AG04450 (cell line): Measurements from ENCODE around the gene EEIG1. TPM values are rescaled to one million over a fixed set of nuclear protein-coding genes. Genes with fewer than 3 reads are reported as not detected.

Source experiments
- CTCF ChIA-PET: fragments of 300-600, 350-600 bp; formaldehyde crosslinking; extraction: SDS; loops from one replicate; lab custom pipeline; 2022; ENCODE audit warnings: antibody characterized with exemption, inconsistent platforms; lab: Charles Lee
- POLR2A ChIA-PET: fragments of 350-600 bp; formaldehyde crosslinking; extraction: SDS; loops from one replicate; lab custom pipeline; 2021; ENCODE audit warnings: antibody characterized with exemption, inconsistent platforms; lab: Yijun Ruan, JAX
- DNase-seq: peaks from one replicate; pipeline ENCODE4 v3.0.0-alpha.2; 2011; ENCODE audit warnings: low read depth, low spot score
- H3K27ac ChIP-seq: one replicate; pipeline ENCODE4 v1.5.1; 2012; ENCODE audit warnings: low read depth, low read length, control low read depth
- H3K27me3 ChIP-seq: one replicate; pipeline ENCODE4 v1.6.0; 2012; ENCODE audit warnings: low read length; ENCODE audit not compliant: control insufficient read depth, insufficient read depth
- H3K4me3 ChIP-seq: 2 replicates; pipeline ENCODE4 v1.5.1; 2011; ENCODE audit warnings: mild to moderate bottlenecking, low read depth, low read length, control low read depth
- H3K9me3 ChIP-seq: 2 replicates; pipeline ENCODE4 v1.5.1; 2012; ENCODE audit warnings: low read length; ENCODE audit not compliant: control insufficient read depth, insufficient read depth
- CTCF ChIP-seq: IDR thresholded peaks from 2 replicates; pipeline ENCODE4 v1.5.1; 2011; ENCODE audit warnings: low read depth, low read length, control low read depth, inconsistent platforms
- polyA plus RNA-seq: library from polyadenylated mRNA; depleted of rRNA; stranded (reverse); fragments of >200 nt; gene quantifications from 2 replicates; pipeline ENCODE4 v1.2.3, GENCODE V29; 2011

The EEIG1 gene
- polyA plus RNA-seq, 1 experiment: 8.3 TPM

GRCh38 chr9:127940593-127940992 lies 40.2 kb downstream of the EEIG1 start:
- no peak for DNase-seq
- TF ChIP-seq CTCF: no peak
- POLR2A ChIA-PET: no interaction called here
- no peak overlapping the region for H3K27ac ChIP-seq
- CTCF ChIA-PET: interaction anchor here (1.5 to 4.6 kb wide), 2 partner anchors 95 to 177 kb away, joined by 6 to 44 read pairs; no protein-coding TSS in a partner anchor
- no peak overlapping the region for H3K4me3 ChIP-seq
- H3K27me3 ChIP-seq: no peaks in the 10 kb centered on the region
- no peaks in the 10 kb centered on the region; the same call in 1 of the 2 replicates for H3K9me3 ChIP-seq

- Histone ChIP-seq H3K27me3 (no peaks in the 10 kb centered on the region), H3K27ac (no peak overlapping the region), H3K9me3 (no peaks in the 10 kb centered on the region; the same call in 1 of the 2 replicates), H3K4me3 (no peak overlapping the region)
- CTCF ChIA-PET: interaction anchor here (0.8 kb wide), 1 partner anchor 179 kb away, joined by 3 read pairs; no protein-coding TSS in a partner anchor
- POLR2A ChIA-PET: no interaction called here
- DNase-seq: no peak
- TF ChIP-seq CTCF: no peak
Measured at GRCh38 chr9:127938298-127938690, 42.5 kb downstream of the EEIG1 start.

- no peak for TF ChIP-seq CTCF
- Histone ChIP-seq H3K4me3 (peak within 1 kb of the TSS; percentile 96), H3K9me3 (no peaks in the 10 kb centered on the region; the same call in 1 of the 2 replicates), H3K27me3 (no peaks in the 10 kb centered on the region), H3K27ac (peak within 1 kb of the TSS; percentile 22)
- CTCF ChIA-PET: no interaction called here
- POLR2A ChIA-PET: interaction anchor here (0.9 kb wide), 1 partner anchor 160 kb away, joined by 5 read pairs; no protein-coding TSS in a partner anchor
- DNase-seq: no peak
Measured at GRCh38 chr9:127937388-127938297, 43.1 kb downstream of the EEIG1 start, which contains the start of gene DPM2. TSS of gene DPM2 (minus strand) at chr9:127937854. CDS start at chr9:127937820, 34 bp downstream.

GRCh38 chr9:127937056-127937387 lies 43.8 kb downstream of the EEIG1 start:
- no peaks in the 10 kb centered on the region; the same call in 1 of the 2 replicates for H3K9me3 ChIP-seq
- peak overlapping the region; percentile 22 for H3K27ac ChIP-seq
- TF ChIP-seq CTCF: no peak
- no peaks in the 10 kb centered on the region for H3K27me3 ChIP-seq
- H3K4me3 ChIP-seq: peak overlapping the region; percentile 96
- ChIA-PET CTCF (no interaction called here), POLR2A (interaction anchor here (0.9 kb wide), 1 partner anchor 161 kb away, joined by 5 read pairs; no protein-coding TSS in a partner anchor)
- DNase-seq: no peak
